Measurements from ENCODE around the gene PHLDA3.

PHLDA3 gene

GRCh38 chr1:201504179-201504631 lies 35.2 kb upstream of the PHLDA3 start:
- Histone ChIP-seq H3K36me3 (ENCODE audit: control insufficient read depth in 1 of 2, insufficient read depth in 2 of 2, low read length in 2 of 2) (no peaks in the 10 kb centered on the region), H3K9me3 (ENCODE audit: control insufficient read depth in 1 of 2, low read length in 2 of 2) (no peaks in the 10 kb centered on the region), H3K27ac (ENCODE audit: low read depth, low read length) (peak overlapping the region; percentile 70), H3K27me3 (ENCODE audit: control insufficient read depth in 1 of 2, insufficient read depth in 2 of 2, low read length in 2 of 2) (no peaks in the 10 kb centered on the region), H3K4me3 (ENCODE audit: low read depth in 1 of 2, low read length in 2 of 2) (peak overlapping the region in 1 of 2 donors; percentile 18), H3K9ac (ENCODE audit: low read depth in 1 of 2, low read length in 2 of 2) (peak overlapping the region in 1 of 2 donors; percentile 6), H3K4me1 (ENCODE audit: control insufficient read depth in 1 of 2, insufficient read depth in 2 of 2, low read length in 2 of 2) (peaks cover 57 to 59% of the 10 kb centered on the region in 2 donors)

- H3K9me3 ChIP-seq (ENCODE audit: control insufficient read depth in 1 of 2, low read length in 2 of 2), result no peaks in the 10 kb centered on the region
- H3K9ac ChIP-seq (ENCODE audit: low read depth in 1 of 2, low read length in 2 of 2), result no peak overlapping the region
- no peaks in the 10 kb centered on the region for H3K27me3 ChIP-seq (ENCODE audit: control insufficient read depth in 1 of 2, insufficient read depth in 2 of 2, low read length in 2 of 2)
- peak overlapping the region in 1 of 2 donors; percentile 18 for H3K4me3 ChIP-seq (ENCODE audit: low read depth in 1 of 2, low read length in 2 of 2)
- H3K4me1 ChIP-seq (ENCODE audit: control insufficient read depth in 1 of 2, insufficient read depth in 2 of 2, low read length in 2 of 2), result peaks cover 57 to 59% of the 10 kb centered on the region in 2 donors
- peaks cover 0 to 3% of the 10 kb centered on the region in 2 donors for H3K36me3 ChIP-seq (ENCODE audit: control insufficient read depth in 1 of 2, insufficient read depth in 2 of 2, low read length in 2 of 2)
- H3K27ac ChIP-seq (ENCODE audit: low read depth, low read length), result peak overlapping the region; percentile 70
Observed at GRCh38 chr1:201503397-201504176, 34.6 kb upstream of the PHLDA3 start.

GRCh38 chr1:201502511-201502857 lies 33.5 kb upstream of the PHLDA3 start:
- H3K27ac ChIP-seq (ENCODE audit: low read depth, low read length), result peak overlapping the region; percentile 60
- H3K4me3 ChIP-seq (ENCODE audit: low read depth in 1 of 2, low read length in 2 of 2), result peak overlapping the region in 1 of 2 donors; percentile 17
- peaks cover 54 to 55% of the 10 kb centered on the region in 2 donors for H3K4me1 ChIP-seq (ENCODE audit: control insufficient read depth in 1 of 2, insufficient read depth in 2 of 2, low read length in 2 of 2)
- peak overlapping the region in 1 of 2 donors; percentile 4 for H3K9ac ChIP-seq (ENCODE audit: low read depth in 1 of 2, low read length in 2 of 2)
- H3K9me3 ChIP-seq (ENCODE audit: control insufficient read depth in 1 of 2, low read length in 2 of 2), result no peaks in the 10 kb centered on the region
- H3K27me3 ChIP-seq (ENCODE audit: control insufficient read depth in 1 of 2, insufficient read depth in 2 of 2, low read length in 2 of 2), result no peaks in the 10 kb centered on the region
- peaks cover 0 to 7% of the 10 kb centered on the region in 2 donors for H3K36me3 ChIP-seq (ENCODE audit: control insufficient read depth in 1 of 2, insufficient read depth in 2 of 2, low read length in 2 of 2)

- Histone ChIP-seq H3K4me3 (ENCODE audit: low read depth in 1 of 2, low read length in 2 of 2) (peak overlapping the region in 1 of 2 donors; percentile 17), H3K9me3 (ENCODE audit: control insufficient read depth in 1 of 2, low read length in 2 of 2) (no peaks in the 10 kb centered on the region), H3K36me3 (ENCODE audit: control insufficient read depth in 1 of 2, insufficient read depth in 2 of 2, low read length in 2 of 2) (peaks cover 0 to 7% of the 10 kb centered on the region in 2 donors), H3K9ac (ENCODE audit: low read depth in 1 of 2, low read length in 2 of 2) (peak overlapping the region; percentile 2 to 4), H3K4me1 (ENCODE audit: control insufficient read depth in 1 of 2, insufficient read depth in 2 of 2, low read length in 2 of 2) (peaks cover 51% of the 10 kb centered on the region in 2 donors), H3K27me3 (ENCODE audit: control insufficient read depth in 1 of 2, insufficient read depth in 2 of 2, low read length in 2 of 2) (no peaks in the 10 kb centered on the region), H3K27ac (ENCODE audit: low read depth, low read length) (peak overlapping the region; percentile 60)
Observed at GRCh38 chr1:201501812-201502510, 33.0 kb upstream of the PHLDA3 start.

- H3K36me3 ChIP-seq (ENCODE audit: control insufficient read depth in 1 of 2, insufficient read depth in 2 of 2, low read length in 2 of 2), result peaks cover 0 to 7% of the 10 kb centered on the region in 2 donors
- no peaks in the 10 kb centered on the region for H3K27me3 ChIP-seq (ENCODE audit: control insufficient read depth in 1 of 2, insufficient read depth in 2 of 2, low read length in 2 of 2)
- H3K4me3 ChIP-seq (ENCODE audit: low read depth in 1 of 2, low read length in 2 of 2), result no peak overlapping the region
- H3K9me3 ChIP-seq (ENCODE audit: control insufficient read depth in 1 of 2, low read length in 2 of 2), result no peaks in the 10 kb centered on the region
- H3K9ac ChIP-seq (ENCODE audit: low read depth in 1 of 2, low read length in 2 of 2), result peak overlapping the region in 1 of 2 donors; percentile 31
- H3K27ac ChIP-seq (ENCODE audit: low read depth, low read length), result peak overlapping the region; percentile 40
- H3K4me1 ChIP-seq (ENCODE audit: control insufficient read depth in 1 of 2, insufficient read depth in 2 of 2, low read length in 2 of 2), result peaks cover 53 to 54% of the 10 kb centered on the region in 2 donors
Observed at GRCh38 chr1:201501144-201501543, 32.2 kb upstream of the PHLDA3 start.

GRCh38 chr1:201500670-201501120 lies 31.7 kb upstream of the PHLDA3 start:
- Histone ChIP-seq H3K4me1 (ENCODE audit: control insufficient read depth in 1 of 2, insufficient read depth in 2 of 2, low read length in 2 of 2) (peaks cover 52 to 54% of the 10 kb centered on the region in 2 donors), H3K9ac (ENCODE audit: low read depth in 1 of 2, low read length in 2 of 2) (peak overlapping the region in 1 of 2 donors; percentile 31), H3K4me3 (ENCODE audit: low read depth in 1 of 2, low read length in 2 of 2) (no peak overlapping the region), H3K27me3 (ENCODE audit: control insufficient read depth in 1 of 2, insufficient read depth in 2 of 2, low read length in 2 of 2) (no peaks in the 10 kb centered on the region), H3K36me3 (ENCODE audit: control insufficient read depth in 1 of 2, insufficient read depth in 2 of 2, low read length in 2 of 2) (peaks cover 0 to 7% of the 10 kb centered on the region in 2 donors), H3K9me3 (ENCODE audit: control insufficient read depth in 1 of 2, low read length in 2 of 2) (no peaks in the 10 kb centered on the region), H3K27ac (ENCODE audit: low read depth, low read length) (peak overlapping the region; percentile 71)

- Histone ChIP-seq H3K9me3 (ENCODE audit: control insufficient read depth in 1 of 2, low read length in 2 of 2) (no peaks in the 10 kb centered on the region), H3K36me3 (ENCODE audit: control insufficient read depth in 1 of 2, insufficient read depth in 2 of 2, low read length in 2 of 2) (peaks cover 0 to 14% of the 10 kb centered on the region in 2 donors), H3K27me3 (ENCODE audit: control insufficient read depth in 1 of 2, insufficient read depth in 2 of 2, low read length in 2 of 2) (no peaks in the 10 kb centered on the region), H3K9ac (ENCODE audit: low read depth in 1 of 2, low read length in 2 of 2) (peak overlapping the region; percentile 5 to 31), H3K27ac (ENCODE audit: low read depth, low read length) (peak overlapping the region; percentile 71), H3K4me3 (ENCODE audit: low read depth in 1 of 2, low read length in 2 of 2) (no peak overlapping the region), H3K4me1 (ENCODE audit: control insufficient read depth in 1 of 2, insufficient read depth in 2 of 2, low read length in 2 of 2) (peaks cover 52 to 54% of the 10 kb centered on the region in 2 donors)
Observed at GRCh38 chr1:201499795-201500669, 31.0 kb upstream of the PHLDA3 start.

- peaks cover 54 to 55% of the 10 kb centered on the region in 2 donors for H3K4me1 ChIP-seq (ENCODE audit: control insufficient read depth in 1 of 2, insufficient read depth in 2 of 2, low read length in 2 of 2)
Observed at GRCh38 chr1:201499191-201499590, 30.2 kb upstream of the PHLDA3 start.

GRCh38 chr1:201498621-201499020 lies 29.6 kb upstream of the PHLDA3 start:
- H3K9ac ChIP-seq (ENCODE audit: low read depth in 1 of 2, low read length in 2 of 2), result no peak overlapping the region
- H3K27me3 ChIP-seq (ENCODE audit: control insufficient read depth in 1 of 2, insufficient read depth in 2 of 2, low read length in 2 of 2), result no peaks in the 10 kb centered on the region
- no peak overlapping the region for H3K4me3 ChIP-seq (ENCODE audit: low read depth in 1 of 2, low read length in 2 of 2)
- H3K27ac ChIP-seq (ENCODE audit: low read depth, low read length), result no peak overlapping the region
- H3K36me3 ChIP-seq (ENCODE audit: control insufficient read depth in 1 of 2, insufficient read depth in 2 of 2, low read length in 2 of 2), result peaks cover 9 to 26% of the 10 kb centered on the region in 2 donors
- H3K4me1 ChIP-seq (ENCODE audit: control insufficient read depth in 1 of 2, insufficient read depth in 2 of 2, low read length in 2 of 2), result peaks cover 51 to 58% of the 10 kb centered on the region in 2 donors
- H3K9me3 ChIP-seq (ENCODE audit: control insufficient read depth in 1 of 2, low read length in 2 of 2), result no peaks in the 10 kb centered on the region

More at GRCh38 chr1:201499191-201499590, 30.2 kb upstream of the PHLDA3 start:
- Histone ChIP-seq H3K27me3 (ENCODE audit: control insufficient read depth in 1 of 2, insufficient read depth in 2 of 2, low read length in 2 of 2) (no peaks in the 10 kb centered on the region), H3K27ac (ENCODE audit: low read depth, low read length) (no peak overlapping the region), H3K9ac (ENCODE audit: low read depth in 1 of 2, low read length in 2 of 2) (no peak overlapping the region), H3K9me3 (ENCODE audit: control insufficient read depth in 1 of 2, low read length in 2 of 2) (no peaks in the 10 kb centered on the region), H3K4me3 (ENCODE audit: low read depth in 1 of 2, low read length in 2 of 2) (no peak overlapping the region), H3K36me3 (ENCODE audit: control insufficient read depth in 1 of 2, insufficient read depth in 2 of 2, low read length in 2 of 2) (peaks cover 6 to 22% of the 10 kb centered on the region in 2 donors)

Measured in duodenal mucosa (tissue), 2 donors.